ENCODE measurements around the gene PWP2.
"Not testable (repeated sequence)": the region's sequence is repeated elsewhere in the genome, so short reads cannot be mapped to it uniquely, and the experiment has no call there.

Gene PWP2

GRCh38 chr21:44140552-44140932 is 33.3 kb downstream of the PWP2 start:
- not testable (repeated sequence) for DNase-seq

- peak; percentile 1 for DNase-seq
Observed at GRCh38 chr21:44142470-44142869, 35.3 kb downstream of the PWP2 start.

GRCh38 chr21:44143380-44143779 is 36.2 kb downstream of the PWP2 start:
- not testable (repeated sequence) for DNase-seq

- DNase-seq: not testable (repeated sequence)
Observed at GRCh38 chr21:44143996-44144395, 36.8 kb downstream of the PWP2 start.

- not testable (repeated sequence) for DNase-seq
Observed at GRCh38 chr21:44144784-44145602, 37.8 kb downstream of the PWP2 start.

GRCh38 chr21:44145616-44146015 is 38.4 kb downstream of the PWP2 start:
- not testable (repeated sequence) for DNase-seq

GRCh38 chr21:44147108-44147507 is 39.9 kb downstream of the PWP2 start:
- DNase-seq: not testable (repeated sequence)

GRCh38 chr21:44150255-44150654 is 43.1 kb downstream of the PWP2 start:
- not testable (repeated sequence) for DNase-seq

- peak; percentile 1 for DNase-seq
Observed at GRCh38 chr21:44153214-44153888, 46.2 kb downstream of the PWP2 start.

GRCh38 chr21:44153889-44154228 is 46.7 kb downstream of the PWP2 start:
- not testable (repeated sequence) for DNase-seq

- DNase-seq: not testable (repeated sequence)
Observed at GRCh38 chr21:44154816-44155230, 47.6 kb downstream of the PWP2 start.

GRCh38 chr21:44155231-44155993 is 48.2 kb downstream of the PWP2 start:
- peak; percentile 22 for DNase-seq

GRCh38 chr21:44155994-44156380 is 48.8 kb downstream of the PWP2 start:
- not testable (repeated sequence) for DNase-seq

- not testable (repeated sequence) for DNase-seq
Observed at GRCh38 chr21:44157439-44158081, 50.4 kb downstream of the PWP2 start.

GRCh38 chr21:44158082-44158468 is 50.9 kb downstream of the PWP2 start:
- DNase-seq: not testable (repeated sequence)

GRCh38 chr21:44159349-44160297 is 52.4 kb downstream of the PWP2 start:
- not testable (repeated sequence) for DNase-seq

- DNase-seq: not testable (repeated sequence)
Observed at GRCh38 chr21:44160298-44160672, 53.1 kb downstream of the PWP2 start.

- not testable (repeated sequence) for DNase-seq
Observed at GRCh38 chr21:44160821-44161220, 53.6 kb downstream of the PWP2 start.

- DNase-seq: not testable (repeated sequence)
Observed at GRCh38 chr21:44163167-44163653, 56.0 kb downstream of the PWP2 start.

- not testable (repeated sequence) for DNase-seq
Observed at GRCh38 chr21:44165933-44166332, 58.7 kb downstream of the PWP2 start.

GRCh38 chr21:44167527-44167926 is 60.3 kb downstream of the PWP2 start:
- DNase-seq: not testable (repeated sequence)

All from RPMI8226 (cell line).